Neutrophil (primary cell): Measurements from ENCODE around the gene WFDC5.

Experiments
- H3K27ac ChIP-seq: fragments of 200-600 bp; sonication (generic); 2 replicates; pipeline ENCODE4 v1.5.1; 2016; ENCODE audit warnings: mild to moderate bottlenecking, moderate library complexity
- H3K27me3 ChIP-seq: fragments of 200-600 bp; sonication (generic); 2 replicates; pipeline ENCODE4 v1.6.0; 2016; ENCODE audit warnings: mild to moderate bottlenecking
- H3K36me3 ChIP-seq: fragments of 200-600 bp; sonication (generic); 2 replicates; pipeline ENCODE4 v1.5.1; 2017
- H3K4me1 ChIP-seq, 2 experiments: fragments of 200-600 bp in 1 of 2; sonication (generic) in 1 of 2; 1 replicate in 1 of 2; 2 replicates in 1 of 2; pipeline versions ENCODE4 v1.5.1 to v1.6.1; 2013 to 2016; ENCODE audit warnings: low read depth in 1 of 2, low read length in 1 of 2, mild to moderate bottlenecking in 1 of 2, moderate library complexity in 1 of 2; ENCODE audit not compliant: control insufficient read depth in 1 of 2, insufficient read depth in 1 of 2
- H3K4me3 ChIP-seq, 2 experiments: fragments of 200-600 bp in 1 of 2; sonication (generic) in 1 of 2; 1 replicate in 1 of 2; 2 replicates in 1 of 2; pipeline ENCODE4 v1.5.1; 2013 to 2016; ENCODE audit warnings: low read depth in 1 of 2, low read length in 1 of 2, mild to moderate bottlenecking in 1 of 2, moderate library complexity in 1 of 2
- H3K9me3 ChIP-seq: fragments of 200-600 bp; sonication (generic); 2 replicates; pipeline ENCODE4 v1.5.1; 2016
- TF ChIP-seq, protein P1 (sequence below): fragments of 200-600 bp; sonication (generic); IDR thresholded peaks from 2 replicates; pipeline ENCODE4 v1.5.1; 2016; ENCODE audit warnings: antibody characterized with exemption

Gene WFDC5

GRCh38 chr20:45109634-45110033 lies 5.3 kb downstream of the WFDC5 start:
- Histone ChIP-seq H3K36me3 (no peaks in the 10 kb centered on the region), H3K27me3 (peaks cover 53% of the 10 kb centered on the region), H3K4me3 (no peak overlapping the region), H3K9me3 (no peaks in the 10 kb centered on the region), H3K4me1 (no peaks in the 10 kb centered on the region), H3K27ac (no peak overlapping the region)
- TF ChIP-seq, protein P1, sequence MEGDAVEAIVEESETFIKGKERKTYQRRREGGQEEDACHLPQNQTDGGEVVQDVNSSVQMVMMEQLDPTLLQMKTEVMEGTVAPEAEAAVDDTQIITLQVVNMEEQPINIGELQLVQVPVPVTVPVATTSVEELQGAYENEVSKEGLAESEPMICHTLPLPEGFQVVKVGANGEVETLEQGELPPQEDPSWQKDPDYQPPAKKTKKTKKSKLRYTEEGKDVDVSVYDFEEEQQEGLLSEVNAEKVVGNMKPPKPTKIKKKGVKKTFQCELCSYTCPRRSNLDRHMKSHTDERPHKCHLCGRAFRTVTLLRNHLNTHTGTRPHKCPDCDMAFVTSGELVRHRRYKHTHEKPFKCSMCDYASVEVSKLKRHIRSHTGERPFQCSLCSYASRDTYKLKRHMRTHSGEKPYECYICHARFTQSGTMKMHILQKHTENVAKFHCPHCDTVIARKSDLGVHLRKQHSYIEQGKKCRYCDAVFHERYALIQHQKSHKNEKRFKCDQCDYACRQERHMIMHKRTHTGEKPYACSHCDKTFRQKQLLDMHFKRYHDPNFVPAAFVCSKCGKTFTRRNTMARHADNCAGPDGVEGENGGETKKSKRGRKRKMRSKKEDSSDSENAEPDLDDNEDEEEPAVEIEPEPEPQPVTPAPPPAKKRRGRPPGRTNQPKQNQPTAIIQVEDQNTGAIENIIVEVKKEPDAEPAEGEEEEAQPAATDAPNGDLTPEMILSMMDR = no peak

DNA sequence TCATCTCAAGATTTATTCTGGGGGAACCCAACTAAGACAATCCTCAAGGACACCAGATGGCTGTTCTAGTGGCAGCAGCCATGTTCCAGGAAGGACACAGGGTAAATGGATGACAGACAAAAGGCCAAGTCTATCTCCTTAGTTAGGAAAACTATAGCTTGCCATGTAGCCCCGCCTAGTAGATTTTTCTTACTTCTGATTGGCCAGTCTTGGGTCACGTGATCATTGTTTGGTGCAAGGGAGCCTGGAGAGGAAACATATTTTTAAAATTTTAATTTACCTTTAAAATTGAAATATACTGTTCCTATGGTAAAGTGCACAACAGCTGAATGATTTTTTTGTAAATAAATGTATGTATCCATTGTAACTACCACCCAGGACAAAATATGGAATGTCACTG lies 9.7 kb downstream of the WFDC5 start:
- Histone ChIP-seq H3K27me3 (peaks cover 70% of the 10 kb centered on the region), H3K9me3 (no peaks in the 10 kb centered on the region), H3K27ac (no peak overlapping the region), H3K4me3 (no peak overlapping the region), H3K4me1 (peaks cover 0 to 6% of the 10 kb centered on the region in 2 experiments), H3K36me3 (no peaks in the 10 kb centered on the region)
- TF ChIP-seq, protein P1 = no peak

- Histone ChIP-seq H3K4me1 (peaks cover 0 to 6% of the 10 kb centered on the region in 2 experiments), H3K27me3 (peaks cover 75% of the 10 kb centered on the region), H3K4me3 (no peak overlapping the region), H3K36me3 (no peaks in the 10 kb centered on the region), H3K27ac (no peak overlapping the region), H3K9me3 (no peaks in the 10 kb centered on the region)
- TF ChIP-seq, protein P1 = no peak
These were observed 10.2 kb downstream of the WFDC5 start for GRCh38 chr20:45104786-45105185.

- peaks cover 7 to 8% of the 10 kb centered on the region in 2 experiments for H3K4me1 ChIP-seq
- TF ChIP-seq, protein P1 = no peak
- no peak overlapping the region for H3K27ac ChIP-seq
- H3K27me3 ChIP-seq = peaks cover 90% of the 10 kb centered on the region
- no peaks in the 10 kb centered on the region for H3K9me3 ChIP-seq
- H3K4me3 ChIP-seq = no peak overlapping the region
- no peaks in the 10 kb centered on the region for H3K36me3 ChIP-seq
These were observed 11.9 kb downstream of the WFDC5 start for GRCh38 chr20:45103072-45103471.

DNA sequence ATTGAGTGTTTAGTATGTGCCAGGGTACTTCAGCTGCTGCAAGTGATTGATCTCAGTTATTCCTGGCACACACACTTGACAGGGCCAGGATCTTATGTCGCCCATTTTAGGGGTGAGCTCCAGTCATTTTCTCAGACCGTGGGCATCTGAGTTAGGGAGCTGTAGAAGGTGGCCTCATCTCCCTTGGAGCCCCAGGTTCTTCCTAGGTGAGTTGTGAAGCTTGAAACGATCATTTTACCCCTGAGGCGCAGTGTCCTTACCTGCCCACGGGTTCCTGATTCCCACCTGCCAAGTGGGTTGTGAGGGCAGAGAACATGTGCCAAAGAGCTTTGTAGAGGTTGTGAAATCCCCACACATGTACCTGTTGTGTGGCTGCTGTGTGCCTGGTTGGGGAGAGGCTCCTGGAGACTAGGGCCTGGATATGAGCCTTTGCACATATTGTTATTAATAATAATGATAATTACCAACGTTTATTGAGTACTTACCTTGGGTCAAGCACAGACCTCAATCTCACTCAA lies 13.6 kb downstream of the WFDC5 start:
- Histone ChIP-seq H3K9me3 (no peaks in the 10 kb centered on the region), H3K27ac (no peak overlapping the region), H3K4me1 (peaks cover 13 to 15% of the 10 kb centered on the region in 2 experiments), H3K4me3 (no peak overlapping the region), H3K36me3 (no peaks in the 10 kb centered on the region), H3K27me3 (peaks cover 91% of the 10 kb centered on the region)
- TF ChIP-seq, protein P1 = no peak
